GM12878 (cell line): Measurements from ENCODE around the gene NCMAP. TPM values are rescaled to one million over a fixed set of nuclear protein-coding genes. Genes with fewer than 3 reads are reported as not detected.

Source experiments
- ATAC-seq: fragments of 200-7000 bp; cut with Tn5 transposase; 3 replicates; pipeline ENCODE4 v1.9.1; 2020; ENCODE audit warnings: mild to moderate bottlenecking, moderate library complexity
- BruUV-seq: library from RNA; stranded (reverse); fragments of 400-500 nt; replicated peaks from 2 replicates; lab custom pipeline; 2021; lab: Mats Ljungman, UMichigan
- CTCF ChIA-PET: fragments of 300-600 bp; sonication (Branson Sonifier 250); formaldehyde crosslinking; extraction: SDS; loops from one replicate; lab custom pipeline; 2021; ENCODE audit warnings: inconsistent platforms; lab: Yijun Ruan, JAX
- POLR2A ChIA-PET: fragments of 350-600 bp; formaldehyde crosslinking; extraction: SDS; loops from one replicate; lab custom pipeline; 2021; ENCODE audit warnings: inconsistent platforms; lab: Charles Lee
- RAD21 ChIA-PET: fragments of 300-600 bp; sonication (Branson Sonifier 250); formaldehyde crosslinking; loops from one replicate; lab custom pipeline; 2023; ENCODE audit warnings: antibody characterized with exemption; ENCODE audit not compliant: unreplicated experiment; lab: Charles Lee
- SMC1A ChIA-PET: fragments of 300-600 bp; sonication (Branson Sonifier 250); formaldehyde crosslinking; loops from one replicate; lab custom pipeline; 2023; ENCODE audit not compliant: unreplicated experiment, uncharacterized antibody; lab: Charles Lee
- DNase-seq: peaks from one replicate; pipeline ENCODE4 v3.0.0-alpha.2; 2011; ENCODE audit warnings: low read depth, low spot score
- FAIRE-seq: peaks from 3 replicates; lab custom pipeline; 2011; peaks lifted over from hg19 to GRCh38; lab: Jason Lieb, UNC
- H2AFZ ChIP-seq: 2 replicates; pipeline ENCODE4 v1.6.0; 2011; ENCODE audit warnings: low read depth, low read length, control low read depth; ENCODE audit not compliant: control insufficient read depth
- H3K27ac ChIP-seq: 2 replicates; pipeline ENCODE4 v1.5.1; 2011; ENCODE audit warnings: control low read depth; ENCODE audit not compliant: control insufficient read depth, insufficient read depth
- H3K27me3 ChIP-seq, 2 experiments: replicated peaks in 1 of 2; 2 replicates each; pipeline versions ENCODE4 v1.6.0 to v1.6.1; 2011; ENCODE audit warnings: low read length in 1 of 2; ENCODE audit not compliant: control insufficient read depth in 2 of 2, insufficient read depth in 2 of 2
- H3K36me3 ChIP-seq, 2 experiments: 2 replicates each; pipeline ENCODE4 v1.5.1; 2011; ENCODE audit warnings: low read length in 1 of 2; ENCODE audit not compliant: control insufficient read depth in 2 of 2, insufficient read depth in 2 of 2
- H3K4me1 ChIP-seq: 2 replicates; pipeline ENCODE4 v1.6.1; 2011; ENCODE audit warnings: mild to moderate bottlenecking, low read length, moderate library complexity, mixed read lengths; ENCODE audit not compliant: control insufficient read depth, insufficient read depth
- H3K4me2 ChIP-seq: 2 replicates; pipeline ENCODE4 v1.6.0; 2011; ENCODE audit warnings: control low read depth; ENCODE audit not compliant: control insufficient read depth, insufficient read depth
- H3K4me3 ChIP-seq: fragments of 200-600 bp; sonication (generic); 2 replicates; pipeline ENCODE4 v1.5.1; 2016
- H3K79me2 ChIP-seq: 2 replicates; pipeline ENCODE4 v1.6.0; 2011; ENCODE audit warnings: low read length; ENCODE audit not compliant: control insufficient read depth, insufficient read depth
- H3K9ac ChIP-seq: 2 replicates; pipeline ENCODE4 v1.8.0; 2011; ENCODE audit warnings: low read length, control low read depth, mixed read lengths; ENCODE audit not compliant: control insufficient read depth, insufficient read depth
- H3K9me3 ChIP-seq: replicated peaks from 3 replicates; pipeline ENCODE4 v1.5.1; 2011; ENCODE audit warnings: mild to moderate bottlenecking, low read length; ENCODE audit not compliant: control insufficient read depth, insufficient read depth
- H4K20me1 ChIP-seq: 2 replicates; pipeline ENCODE4 v1.6.0; 2011; ENCODE audit not compliant: control insufficient read depth, insufficient read depth
- CHD4 ChIP-seq: fragments of 200-600 bp; sonication (generic); IDR thresholded peaks from 2 replicates; pipeline ENCODE4 v1.6.1; 2016; ENCODE audit warnings: mild to moderate bottlenecking
- CREM ChIP-seq: IDR thresholded peaks from 2 replicates; pipeline ENCODE4 v1.6.1; 2014; ENCODE audit warnings: antibody characterized with exemption, low read depth
- NRF1 ChIP-seq: conservative IDR thresholded peaks from 2 replicates; pipeline ENCODE4 v1.6.1; 2011; ENCODE audit warnings: mild to moderate bottlenecking, low read depth, low read length, improper control_type of control experiment
- RAD21 ChIP-seq: IDR thresholded peaks from 2 replicates; pipeline ENCODE4 v1.6.1; 2011; ENCODE audit warnings: mild to moderate bottlenecking, low read depth, low read length, moderate library complexity; ENCODE audit not compliant: insufficient read depth
- SMAD5 ChIP-seq: IDR thresholded peaks from 2 replicates; pipeline ENCODE4 v1.6.1; 2016; ENCODE audit warnings: antibody characterized with exemption, low read depth
- SMARCA5 ChIP-seq: fragments of 450-650 bp; IDR thresholded peaks from 2 replicates; pipeline ENCODE4 v1.6.1; 2017; ENCODE audit warnings: mild to moderate bottlenecking
- WRNIP1 ChIP-seq: IDR thresholded peaks from 2 replicates; pipeline ENCODE4 v1.6.1; 2011; ENCODE audit warnings: low read depth, low read length, improper control_type of control experiment, borderline replicate concordance
- WGBS: methylation state at CpG from one replicate; pipeline ENCODE4 v1.1.6; 2016; ENCODE audit warnings: low lambda C conversion rate; ENCODE audit not compliant: insufficient replicate concordance, insufficient coverage; ENCODE audit errors: missing lambda C conversion rate; 5-methylcytosine and 5-hydroxymethylcytosine counted together
- in situ Hi-C: fragments of 300-500 bp; cut with MboI; formaldehyde crosslinking; loops from 9 replicates; pipeline ENCODE4 v1.14.3; 2018; ENCODE audit warnings: mixed read lengths
- intact Hi-C: fragments of 100-400 bp; cut with micrococcal nuclease; formaldehyde crosslinking; loops from one replicate; pipeline ENCODE4 v1.14.2; 2022; ENCODE audit not compliant: unreplicated experiment
- polyA plus RNA-seq, 11 experiments: library from polyadenylated mRNA; depleted of rRNA in 4 of 11; unstranded in 6 of 11; stranded (reverse) in 5 of 11; fragments of >200 nt; fragmentation: Nextera tagmentation in 4 of 11; fragmentation: Illumina TruSeq in 1 of 11; extraction: Ambion mirVana in 4 of 11; extraction: Trizol in 1 of 11; gene quantifications; 1 replicate in 1 of 11; 2 replicates in 10 of 11; pipeline versions ENCODE4 v1.2.1 to v1.2.3, GENCODE V29; 2011 to 2016; ENCODE audit warnings: inconsistent platforms in 2 of 11, missing spikeins in 2 of 11, low read depth in 1 of 11
- total RNA-seq, 4 experiments: library from RNA; depleted of rRNA in 3 of 4; stranded (reverse); fragments of >200 nt in 3 of 4; fragmentation: Illumina TruSeq in 1 of 4; extraction: Trizol in 1 of 4; gene quantifications; 2 replicates each; pipeline versions ENCODE4 v1.2.1 to v1.2.3, GENCODE V29; 2013 to 2021
- TF ChIP-seq, protein P1 (sequence below): fragments of 450-650 bp; IDR thresholded peaks from 2 replicates; pipeline ENCODE4 v1.6.1; 2016; ENCODE audit warnings: mild to moderate bottlenecking
- TF ChIP-seq, protein P2 (sequence below): IDR thresholded peaks from 2 replicates; pipeline ENCODE4 v1.6.1; 2012; ENCODE audit warnings: low read depth, low read length, improper control_type of control experiment
- TF ChIP-seq, protein P3 (sequence below): IDR thresholded peaks from 2 replicates; pipeline ENCODE4 v1.6.1; 2012; ENCODE audit warnings: low read depth, low read length, improper control_type of control experiment
- TF ChIP-seq, protein P4 (sequence below): IDR thresholded peaks from 2 replicates; pipeline ENCODE4 v1.6.1; 2011; ENCODE audit warnings: low read depth, low read length, improper control_type of control experiment, borderline replicate concordance

The NCMAP gene
- total and polyA plus RNA-seq, 10 of the 15 experiments (the other 5 are each of a cell fraction or from before 2014, with no cell fraction given) = not detected

DNA sequence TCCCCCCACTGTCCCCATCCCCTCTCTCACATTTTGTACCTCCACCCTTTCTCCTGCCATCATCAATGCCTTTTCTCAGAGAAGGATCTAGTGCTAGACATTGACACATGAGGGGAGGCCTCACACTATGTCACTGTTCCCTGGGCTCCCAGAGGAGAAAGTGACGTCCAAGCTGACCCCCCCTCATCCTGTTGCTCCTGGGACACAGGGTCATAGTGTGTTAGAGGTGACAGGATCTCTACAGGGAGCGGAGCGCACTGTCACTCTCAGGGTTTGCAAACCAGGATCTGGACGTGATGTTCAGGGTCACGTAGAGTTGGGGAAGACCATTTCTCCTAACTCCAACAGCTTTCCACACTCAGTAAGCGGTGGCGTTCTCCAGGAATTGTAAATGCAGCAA lies 2.6 kb downstream of the NCMAP start:
- H3K9me3 ChIP-seq = no peaks in the 10 kb centered on the region
- ChIA-PET POLR2A (no interaction called here), SMC1A (no interaction called here), CTCF (interaction anchor here (1.5 kb wide), 1 partner anchor 29 kb away, joined by 3 read pairs; no protein-coding TSS in a partner anchor), RAD21 (no interaction called here)
- intact Hi-C loops = no loop called here
- no peak overlapping the region for H3K27ac ChIP-seq
- ATAC-seq (no peak), DNase-seq (no peak), FAIRE-seq (no peak)
- H3K27me3 ChIP-seq = peaks cover 8 to 9% of the 10 kb centered on the region in 2 experiments
- H3K4me1 ChIP-seq = no peaks in the 10 kb centered on the region
- no peak overlapping the region for H3K4me3 ChIP-seq
- H3K9ac ChIP-seq = no peak overlapping the region
- H3K4me2 ChIP-seq = no peak overlapping the region
- 49% methylated on average over 7 of the region's 7 CpGs for WGBS
- no peaks in the 10 kb centered on the region for H3K79me2 ChIP-seq
- no peaks in the 10 kb centered on the region for H4K20me1 ChIP-seq
- no peaks in the 10 kb centered on the region for H3K36me3 ChIP-seq
- H2AFZ ChIP-seq = no peak overlapping the region
- no TSS peak for BruUV-seq
- TF ChIP-seq, protein P1, sequence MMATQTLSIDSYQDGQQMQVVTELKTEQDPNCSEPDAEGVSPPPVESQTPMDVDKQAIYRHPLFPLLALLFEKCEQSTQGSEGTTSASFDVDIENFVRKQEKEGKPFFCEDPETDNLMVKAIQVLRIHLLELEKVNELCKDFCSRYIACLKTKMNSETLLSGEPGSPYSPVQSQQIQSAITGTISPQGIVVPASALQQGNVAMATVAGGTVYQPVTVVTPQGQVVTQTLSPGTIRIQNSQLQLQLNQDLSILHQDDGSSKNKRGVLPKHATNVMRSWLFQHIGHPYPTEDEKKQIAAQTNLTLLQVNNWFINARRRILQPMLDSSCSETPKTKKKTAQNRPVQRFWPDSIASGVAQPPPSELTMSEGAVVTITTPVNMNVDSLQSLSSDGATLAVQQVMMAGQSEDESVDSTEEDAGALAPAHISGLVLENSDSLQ = no peak
- TF ChIP-seq, protein P2, sequence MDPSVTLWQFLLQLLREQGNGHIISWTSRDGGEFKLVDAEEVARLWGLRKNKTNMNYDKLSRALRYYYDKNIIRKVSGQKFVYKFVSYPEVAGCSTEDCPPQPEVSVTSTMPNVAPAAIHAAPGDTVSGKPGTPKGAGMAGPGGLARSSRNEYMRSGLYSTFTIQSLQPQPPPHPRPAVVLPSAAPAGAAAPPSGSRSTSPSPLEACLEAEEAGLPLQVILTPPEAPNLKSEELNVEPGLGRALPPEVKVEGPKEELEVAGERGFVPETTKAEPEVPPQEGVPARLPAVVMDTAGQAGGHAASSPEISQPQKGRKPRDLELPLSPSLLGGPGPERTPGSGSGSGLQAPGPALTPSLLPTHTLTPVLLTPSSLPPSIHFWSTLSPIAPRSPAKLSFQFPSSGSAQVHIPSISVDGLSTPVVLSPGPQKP = no peak
- in situ Hi-C loops = no loop called here

DNA sequence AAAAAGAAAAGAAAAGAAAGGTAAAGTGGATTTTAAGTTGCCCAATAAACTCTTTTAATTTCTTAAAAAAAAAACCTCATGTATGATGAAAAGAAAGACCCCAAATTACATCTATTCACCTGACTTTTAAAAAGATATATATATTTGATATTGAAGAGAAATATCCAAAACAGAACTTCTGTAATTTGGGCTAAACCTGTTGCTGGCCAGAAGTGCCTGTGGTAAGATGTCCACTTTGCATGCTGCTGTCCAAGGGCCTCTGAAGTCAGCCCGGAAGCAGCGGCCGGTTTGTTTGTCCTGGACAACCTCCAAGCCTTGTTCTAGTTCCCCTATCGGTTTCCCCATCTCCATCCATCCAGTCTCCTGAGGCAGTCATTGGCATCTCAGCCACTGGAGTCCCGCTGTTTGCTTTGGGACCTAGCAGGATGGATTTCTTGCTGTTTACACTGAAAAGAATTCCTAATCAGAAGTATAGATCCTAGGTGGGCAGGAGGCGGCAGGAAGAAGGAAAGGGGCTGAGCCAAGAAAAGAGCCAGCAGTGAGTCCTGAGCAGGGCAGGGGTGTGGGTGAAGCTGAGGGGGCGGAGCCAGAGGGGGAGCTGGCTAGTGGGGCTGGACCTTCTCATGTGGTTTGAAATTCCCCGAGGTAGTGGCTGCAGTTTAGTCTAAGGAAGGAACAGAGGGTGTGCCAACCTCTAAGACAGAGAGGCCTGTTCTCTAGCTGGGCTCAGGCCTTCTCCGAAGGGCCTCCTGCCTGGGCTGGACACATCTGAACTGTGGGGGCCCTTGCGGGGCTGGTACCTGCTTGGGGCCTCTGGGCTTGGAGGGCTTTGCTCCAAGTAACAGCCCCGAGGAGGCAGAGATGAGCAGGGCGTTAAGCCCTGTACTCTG lies 3.3 kb downstream of the NCMAP start:
- Histone ChIP-seq H3K4me2 (no peak overlapping the region), H4K20me1 (no peaks in the 10 kb centered on the region), H3K9ac (no peak overlapping the region), H2AFZ (no peak overlapping the region), H3K27ac (no peak overlapping the region), H3K79me2 (no peaks in the 10 kb centered on the region), H3K4me3 (no peak overlapping the region), H3K9me3 (no peaks in the 10 kb centered on the region), H3K27me3 (peaks cover 8 to 9% of the 10 kb centered on the region in 2 experiments), H3K36me3 (no peaks in the 10 kb centered on the region), H3K4me1 (no peaks in the 10 kb centered on the region)
- no TSS peak for BruUV-seq
- POLR2A ChIA-PET = no interaction called here
- FAIRE-seq (no peak), DNase-seq (no peak), ATAC-seq (peak; percentile 24; the same call in 1 of the 3 replicates)
- intact Hi-C loops (no loop called here), in situ Hi-C loops (no loop called here)
- RAD21 ChIA-PET = no interaction called here
- CTCF ChIA-PET = no interaction called here
- WGBS = 36% methylated on average over 11 of the region's 12 CpGs
- SMC1A ChIA-PET = no interaction called here
- TF ChIP-seq WRNIP1 = no peak
- TF ChIP-seq SMARCA5 = no peak
- TF ChIP-seq NRF1 = no peak
- no peak for TF ChIP-seq CHD4
- TF ChIP-seq CREM = no peak
- TF ChIP-seq RAD21 = no peak
- TF ChIP-seq, protein P3, sequence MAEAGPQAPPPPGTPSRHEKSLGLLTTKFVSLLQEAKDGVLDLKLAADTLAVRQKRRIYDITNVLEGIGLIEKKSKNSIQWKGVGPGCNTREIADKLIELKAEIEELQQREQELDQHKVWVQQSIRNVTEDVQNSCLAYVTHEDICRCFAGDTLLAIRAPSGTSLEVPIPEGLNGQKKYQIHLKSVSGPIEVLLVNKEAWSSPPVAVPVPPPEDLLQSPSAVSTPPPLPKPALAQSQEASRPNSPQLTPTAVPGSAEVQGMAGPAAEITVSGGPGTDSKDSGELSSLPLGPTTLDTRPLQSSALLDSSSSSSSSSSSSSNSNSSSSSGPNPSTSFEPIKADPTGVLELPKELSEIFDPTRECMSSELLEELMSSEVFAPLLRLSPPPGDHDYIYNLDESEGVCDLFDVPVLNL = no peak
- no peak for TF ChIP-seq SMAD5
- TF ChIP-seq, protein P4, sequence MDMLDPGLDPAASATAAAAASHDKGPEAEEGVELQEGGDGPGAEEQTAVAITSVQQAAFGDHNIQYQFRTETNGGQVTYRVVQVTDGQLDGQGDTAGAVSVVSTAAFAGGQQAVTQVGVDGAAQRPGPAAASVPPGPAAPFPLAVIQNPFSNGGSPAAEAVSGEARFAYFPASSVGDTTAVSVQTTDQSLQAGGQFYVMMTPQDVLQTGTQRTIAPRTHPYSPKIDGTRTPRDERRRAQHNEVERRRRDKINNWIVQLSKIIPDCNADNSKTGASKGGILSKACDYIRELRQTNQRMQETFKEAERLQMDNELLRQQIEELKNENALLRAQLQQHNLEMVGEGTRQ = no peak
